HepG2 (cell line): Measurements from ENCODE around the gene PRKAG1. TPM values are rescaled to one million over a fixed set of nuclear protein-coding genes. Genes with fewer than 3 reads are reported as not detected.

Experiments used
- BRCA1 ChIP-seq: sonication (generic); formaldehyde crosslinking; IDR thresholded peaks from 2 replicates; pipeline ENCODE4 v1.4.0; 2020; ENCODE audit warnings: missing genetic modification reagents
- BRF2 ChIP-seq: sonication (generic); formaldehyde crosslinking; IDR thresholded peaks from 2 replicates; pipeline ENCODE4 v1.8.1; 2022; ENCODE audit warnings: mild to moderate bottlenecking, missing genetic modification reagents
- DBP ChIP-seq: sonication (generic); formaldehyde crosslinking; IDR thresholded peaks from 2 replicates; pipeline ENCODE4 v1.4.0; 2020; ENCODE audit warnings: missing genetic modification reagents; ENCODE audit errors: not compliant biosample characterization
- GMEB1 ChIP-seq: sonication (generic); formaldehyde crosslinking; IDR thresholded peaks from 2 replicates; pipeline ENCODE4 v1.5.1; 2020; ENCODE audit warnings: missing genetic modification reagents, mild to moderate bottlenecking, borderline replicate concordance
- HNF4A ChIP-seq: sonication (generic); formaldehyde crosslinking; IDR thresholded peaks from 2 replicates; pipeline ENCODE4 v1.4.0; 2020; ENCODE audit warnings: missing genetic modification reagents
- JUND ChIP-seq: sonication (generic); formaldehyde crosslinking; IDR thresholded peaks from 2 replicates; pipeline ENCODE4 v1.8.0; 2022; ENCODE audit warnings: mild to moderate bottlenecking, missing genetic modification reagents
- KDM2A ChIP-seq: sonication (generic); formaldehyde crosslinking; IDR thresholded peaks from 2 replicates; pipeline ENCODE4 v1.4.0; 2020; ENCODE audit warnings: low read depth, missing genetic modification reagents, borderline replicate concordance
- KDM3A ChIP-seq: IDR thresholded peaks from 2 replicates; pipeline ENCODE4 v1.6.1; 2018; ENCODE audit warnings: low read depth, missing compliant biosample characterization
- MAZ ChIP-seq, 2 experiments: sonication (generic) in 1 of 2; formaldehyde crosslinking in 1 of 2; IDR thresholded peaks; 2 replicates each; pipeline versions ENCODE4 v1.5.0 to v1.6.1; 2012 to 2020; ENCODE audit warnings: low read depth in 2 of 2, mild to moderate bottlenecking in 2 of 2, borderline replicate concordance in 1 of 2, improper control_type of control experiment in 1 of 2, low read length in 1 of 2, missing genetic modification reagents in 1 of 2, moderate library complexity in 1 of 2
- NFKBIZ ChIP-seq: IDR thresholded peaks from 2 replicates; pipeline ENCODE4 v1.6.1; 2018; ENCODE audit warnings: missing genetic modification reagents, missing compliant biosample characterization
- NR2F2 ChIP-seq: IDR thresholded peaks from 2 replicates; pipeline ENCODE4 v1.6.1; 2012; ENCODE audit warnings: low read depth, inconsistent platforms, borderline replicate concordance
- RNF219 ChIP-seq: sonication (generic); formaldehyde crosslinking; IDR thresholded peaks from 2 replicates; pipeline ENCODE4 v1.5.0; 2020; ENCODE audit warnings: mild to moderate bottlenecking, missing genetic modification reagents
- SYNCRIP ChIP-seq: fragments of 200-400 bp; formaldehyde crosslinking; IDR thresholded peaks from 2 replicates; pipeline ENCODE4 v1.6.1; 2018; ENCODE audit warnings: mild to moderate bottlenecking, low read depth, low read length; ENCODE audit not compliant: insufficient read depth
- ZNF10 ChIP-seq: sonication (generic); formaldehyde crosslinking; IDR thresholded peaks from 2 replicates; pipeline ENCODE4 v1.4.0; 2020; ENCODE audit warnings: mild to moderate bottlenecking, low read depth, missing genetic modification reagents, borderline replicate concordance
- ZNF207 ChIP-seq: fragments of 450-650 bp; IDR thresholded peaks from 2 replicates; pipeline ENCODE4 v1.6.1; 2016; ENCODE audit warnings: antibody characterized with exemption, borderline replicate concordance
- ZNF282 ChIP-seq: fragments of 450-650 bp; IDR thresholded peaks from 2 replicates; pipeline ENCODE4 v1.6.1; 2018; ENCODE audit not compliant: partially characterized antibody
- ZNF367 ChIP-seq: sonication (generic); formaldehyde crosslinking; IDR thresholded peaks from 2 replicates; pipeline ENCODE4 v1.4.0; 2020; ENCODE audit warnings: missing genetic modification reagents, borderline replicate concordance
- ZNF430 ChIP-seq: sonication (generic); formaldehyde crosslinking; IDR thresholded peaks from 2 replicates; pipeline ENCODE4 v1.9.0; 2021; ENCODE audit warnings: mild to moderate bottlenecking, missing genetic modification reagents
- ZNF776 ChIP-seq: sonication (generic); formaldehyde crosslinking; IDR thresholded peaks from 2 replicates; pipeline ENCODE4 v1.4.0; 2020; ENCODE audit warnings: mild to moderate bottlenecking, missing genetic modification reagents
- ZNF800 ChIP-seq: sonication (generic); formaldehyde crosslinking; IDR thresholded peaks from 2 replicates; pipeline ENCODE4 v1.4.0; 2020; ENCODE audit warnings: missing genetic modification reagents
- ZSCAN25 ChIP-seq: sonication (generic); formaldehyde crosslinking; IDR thresholded peaks from 2 replicates; pipeline ENCODE4 v1.8.0; 2022; ENCODE audit warnings: mild to moderate bottlenecking, missing genetic modification reagents
- polyA plus RNA-seq, 8 experiments: library from polyadenylated mRNA; depleted of rRNA in 3 of 8; stranded (reverse) in 7 of 8; unstranded in 1 of 8; fragments of >200 nt; fragmentation: Illumina TruSeq in 4 of 8; extraction: Trizol in 4 of 8; gene quantifications; 2 replicates each; pipeline versions ENCODE4 v1.2.1 to v1.2.3, GENCODE V29; 2011 to 2016; ENCODE audit warnings: low read depth in 4 of 8, missing spikeins in 1 of 8, mixed read lengths in 1 of 8; ENCODE audit not compliant: insufficient read depth in 1 of 8
- total RNA-seq, 5 experiments: library from RNA; depleted of rRNA; stranded (reverse); fragments of >200 nt; fragmentation: Illumina TruSeq; extraction: Trizol; gene quantifications; 2 replicates each; pipeline ENCODE4 v1.2.3, GENCODE V29; 2016; ENCODE audit warnings: low read depth in 1 of 5

Gene PRKAG1
- total and polyA plus RNA-seq, 2 of the 13 experiments (the other 11 are each of a cell fraction or from before 2014, with no cell fraction given), result 26.1 to 32.8 TPM

- TF ChIP-seq GMEB1 (no peak), ZNF430 (CRISPR knock-in tag) (no peak), ZNF207 (no peak), RNF219 (no peak), SYNCRIP (no peak), BRF2 (CRISPR knock-in tag) (no peak), NFKBIZ (CRISPR knock-in tag) (no peak), HNF4A (CRISPR knock-in tag) (no peak), JUND (CRISPR knock-in tag) (no peak), DBP (CRISPR knock-in tag) (no peak), KDM3A (no peak), ZNF10 (no peak), NR2F2 (no peak), KDM2A (CRISPR knock-in tag) (peak; percentile 68; the same call in 1 of the 2 replicates), ZNF776 (CRISPR knock-in tag) (no peak), ZNF367 (CRISPR knock-in tag) (no peak), BRCA1 (no peak), ZSCAN25 (no peak), MAZ (IDR thresholded peaks at IDR 0.05; ENCODE audit: borderline replicate concordance, low read depth, low read length) (no peak), MAZ (CRISPR knock-in tag; IDR thresholded peaks at IDR 0.05; ENCODE audit: low read depth) (peak; percentile 37; the same call in 1 of the 2 replicates), ZNF800 (CRISPR knock-in tag) (peak; percentile 33; the same call in 1 of the 2 replicates), ZNF282 (no peak)
Measured at GRCh38 chr12:48996794-48997718, 21.5 kb downstream of the PRKAG1 start (continued).
